ENCODE measurements around the gene CFAP20DC.

DNA sequence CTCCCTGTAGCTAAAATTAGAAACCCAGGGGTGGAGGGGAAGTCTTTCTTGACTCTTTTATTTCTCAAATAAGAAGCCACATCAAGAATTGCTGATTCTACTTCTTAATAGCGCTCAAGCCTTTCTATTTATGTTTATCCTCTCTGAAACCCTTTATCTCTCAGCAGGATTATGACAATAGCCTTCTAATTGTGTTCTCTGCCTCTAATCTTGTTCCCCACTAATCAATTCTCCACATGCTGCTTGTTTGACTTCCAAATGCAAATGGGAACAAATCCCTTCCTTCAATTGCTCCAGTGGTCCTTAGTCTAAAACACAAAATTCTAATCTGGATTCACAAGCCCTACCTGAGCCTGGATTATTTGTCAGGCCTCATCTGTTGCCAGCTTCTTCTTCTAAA lies 43.7 kb upstream of the CFAP20DC start:
- no peak for TF ChIP-seq CTCF (IDR thresholded peaks at IDR 0.05; ENCODE audit: poor library complexity)
- TF ChIP-seq EZH2phosphoT487 (IDR thresholded peaks at IDR 0.05; ENCODE audit: low read depth, severe bottlenecking, unreplicated experiment) = no peak
